22Rv1 (cell line): ENCODE data around the gene FGF3.

ENCODE experiments used
- H3K27ac ChIP-seq: fragments of 450-650 bp; 2 replicates; pipeline ENCODE4 v1.5.1; 2017
- ZFX ChIP-seq: fragments of 450-650 bp; IDR thresholded peaks from 2 replicates; pipeline ENCODE4 v1.6.1; 2017; ENCODE audit warnings: antibody characterized with exemption, borderline replicate concordance
- TF ChIP-seq, protein P1 (sequence below): fragments of 450-650 bp; IDR thresholded peaks from 2 replicates; pipeline ENCODE4 v1.5.1; 2017; ENCODE audit warnings: mild to moderate bottlenecking

FGF3 gene

DNA sequence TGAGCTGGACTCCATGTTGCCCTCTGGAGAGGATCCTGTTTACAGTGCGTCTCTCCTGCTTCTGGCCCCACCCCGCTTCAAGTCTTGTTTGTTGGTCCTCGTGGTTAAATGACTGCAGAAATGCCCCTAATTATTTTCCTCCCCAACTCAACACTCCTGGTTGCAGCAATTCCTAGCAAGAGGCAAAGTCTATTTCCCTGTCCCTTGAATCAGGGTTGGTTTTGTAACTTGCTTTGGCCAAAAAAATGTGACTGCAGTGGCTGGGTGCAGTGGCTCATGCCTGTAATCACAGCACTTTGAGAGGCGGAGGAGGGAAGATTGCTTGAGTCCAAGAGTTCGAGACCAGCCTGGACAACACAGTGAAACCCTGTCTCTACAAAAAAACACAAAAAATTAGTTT is 41.0 kb upstream of the FGF3 start:
- H3K27ac ChIP-seq, result no peak overlapping the region
- TF ChIP-seq ZFX, result no peak
- TF ChIP-seq, protein P1, sequence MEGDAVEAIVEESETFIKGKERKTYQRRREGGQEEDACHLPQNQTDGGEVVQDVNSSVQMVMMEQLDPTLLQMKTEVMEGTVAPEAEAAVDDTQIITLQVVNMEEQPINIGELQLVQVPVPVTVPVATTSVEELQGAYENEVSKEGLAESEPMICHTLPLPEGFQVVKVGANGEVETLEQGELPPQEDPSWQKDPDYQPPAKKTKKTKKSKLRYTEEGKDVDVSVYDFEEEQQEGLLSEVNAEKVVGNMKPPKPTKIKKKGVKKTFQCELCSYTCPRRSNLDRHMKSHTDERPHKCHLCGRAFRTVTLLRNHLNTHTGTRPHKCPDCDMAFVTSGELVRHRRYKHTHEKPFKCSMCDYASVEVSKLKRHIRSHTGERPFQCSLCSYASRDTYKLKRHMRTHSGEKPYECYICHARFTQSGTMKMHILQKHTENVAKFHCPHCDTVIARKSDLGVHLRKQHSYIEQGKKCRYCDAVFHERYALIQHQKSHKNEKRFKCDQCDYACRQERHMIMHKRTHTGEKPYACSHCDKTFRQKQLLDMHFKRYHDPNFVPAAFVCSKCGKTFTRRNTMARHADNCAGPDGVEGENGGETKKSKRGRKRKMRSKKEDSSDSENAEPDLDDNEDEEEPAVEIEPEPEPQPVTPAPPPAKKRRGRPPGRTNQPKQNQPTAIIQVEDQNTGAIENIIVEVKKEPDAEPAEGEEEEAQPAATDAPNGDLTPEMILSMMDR, result no peak

- no peak overlapping the region for H3K27ac ChIP-seq
- TF ChIP-seq ZFX, result no peak
- TF ChIP-seq, protein P1, result no peak
These were observed 40.2 kb upstream of the FGF3 start for GRCh38 chr11:69859275-69859934.

- H3K27ac ChIP-seq, result no peak overlapping the region
- TF ChIP-seq ZFX, result no peak
- TF ChIP-seq, protein P1, result no peak
These were observed 36.2 kb upstream of the FGF3 start for GRCh38 chr11:69855421-69855820.

- no peak for TF ChIP-seq ZFX
- TF ChIP-seq, protein P1, result no peak
- H3K27ac ChIP-seq, result no peak overlapping the region
These were observed 35.5 kb upstream of the FGF3 start for GRCh38 chr11:69854713-69855112.

GRCh38 chr11:69852056-69852455 is 32.8 kb upstream of the FGF3 start:
- no peak overlapping the region for H3K27ac ChIP-seq
- TF ChIP-seq, protein P1, result no peak
- TF ChIP-seq ZFX, result no peak

- H3K27ac ChIP-seq, result no peak overlapping the region
- TF ChIP-seq, protein P1, result no peak
- no peak for TF ChIP-seq ZFX
These were observed 29.0 kb upstream of the FGF3 start for GRCh38 chr11:69848201-69848600.

- no peak overlapping the region for H3K27ac ChIP-seq
These were observed 25.2 kb upstream of the FGF3 start for GRCh38 chr11:69844396-69844795.

More at GRCh38 chr11:69844396-69844795, 25.2 kb upstream of the FGF3 start:
- TF ChIP-seq ZFX, result no peak
- TF ChIP-seq, protein P1, result no peak
